Activated CD4-positive, alpha-beta T cell treated with anti-CD3 and anti-CD28 coated beads, Interleukin-2, amount 10 ng/mL, durations not matched to agents 24 days and 14 days (primary cell): ENCODE data around the gene ADAM8. TPM values are rescaled to one million over a fixed set of nuclear protein-coding genes. Genes with fewer than 3 reads are reported as not detected.

Experiments
- DNase-seq: peaks from one replicate; pipeline ENCODE4 v3.0.0; 2022
- H3K27ac Mint-ChIP-seq: one replicate; pipeline ENCODE4 v1.8.0; 2022; ENCODE audit warnings: mild to moderate bottlenecking, mixed read lengths
- H3K27me3 Mint-ChIP-seq: one replicate; pipeline ENCODE4 v1.8.0; 2022; ENCODE audit warnings: mixed read lengths
- H3K36me3 Mint-ChIP-seq: one replicate; pipeline ENCODE4 v1.8.0; 2022; ENCODE audit warnings: low read depth, mild to moderate bottlenecking, mixed read lengths
- H3K4me1 Mint-ChIP-seq: one replicate; pipeline ENCODE4 v1.8.0; 2021; ENCODE audit warnings: mixed read lengths
- H3K4me3 Mint-ChIP-seq: one replicate; pipeline ENCODE4 v1.8.0; 2022; ENCODE audit warnings: mild to moderate bottlenecking, moderate library complexity, mixed read lengths
- H3K9me3 Mint-ChIP-seq: one replicate; pipeline ENCODE4 v1.8.0; 2021; ENCODE audit warnings: mixed read lengths
- intact Hi-C: fragments of 100-400 bp; cut with micrococcal nuclease; formaldehyde crosslinking; loops from one replicate; pipeline ENCODE4 v1.15.1; 2023
- total RNA-seq: library from RNA; stranded (reverse); gene quantifications from 2 replicates; pipeline ENCODE4 v1.2.3, GENCODE V29; 2022

ADAM8 gene
- total RNA-seq, 1 donor from 2014 or later: 143 TPM

DNA sequence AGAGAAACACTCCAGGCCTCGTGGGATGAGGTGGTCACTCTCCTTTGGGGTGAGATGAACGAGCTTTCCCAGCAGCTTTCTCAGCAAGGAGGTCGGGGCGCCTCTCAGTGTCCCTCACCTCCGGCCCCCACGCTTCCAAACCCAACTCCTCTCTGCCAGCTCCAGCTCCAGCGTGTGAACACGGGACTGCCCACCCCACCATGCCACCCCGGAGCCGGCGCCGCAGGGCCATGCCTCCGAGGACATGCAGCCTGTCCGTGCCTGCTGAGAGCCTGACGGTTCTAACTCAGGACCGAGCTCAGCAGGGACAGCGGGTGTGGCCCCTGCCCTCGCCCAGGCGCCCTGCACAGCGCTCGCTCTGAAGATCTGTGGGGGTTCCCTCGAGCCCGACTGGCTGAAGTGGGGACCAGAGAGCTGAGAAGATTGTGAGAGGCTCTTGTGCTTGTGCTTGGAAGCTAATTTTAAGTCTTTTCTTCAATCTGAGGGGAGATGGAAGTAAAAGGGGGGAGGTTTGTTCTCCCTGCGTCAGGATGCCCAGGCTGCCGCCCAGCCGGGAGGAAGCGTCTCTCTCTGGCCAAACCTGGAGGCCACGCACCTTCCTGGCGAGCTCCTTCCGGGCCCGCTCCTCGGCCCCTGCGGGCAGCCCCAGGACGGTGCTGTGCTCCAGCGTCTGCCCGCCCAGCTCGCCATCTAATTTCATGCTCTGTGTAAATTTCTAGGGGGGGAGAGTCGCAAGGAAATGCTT, 5.1 kb upstream of the ADAM8 start:
- intact Hi-C loops: no loop called here
- H3K4me1 Mint-ChIP-seq: peaks cover 19% of the 10 kb centered on the region

DNA sequence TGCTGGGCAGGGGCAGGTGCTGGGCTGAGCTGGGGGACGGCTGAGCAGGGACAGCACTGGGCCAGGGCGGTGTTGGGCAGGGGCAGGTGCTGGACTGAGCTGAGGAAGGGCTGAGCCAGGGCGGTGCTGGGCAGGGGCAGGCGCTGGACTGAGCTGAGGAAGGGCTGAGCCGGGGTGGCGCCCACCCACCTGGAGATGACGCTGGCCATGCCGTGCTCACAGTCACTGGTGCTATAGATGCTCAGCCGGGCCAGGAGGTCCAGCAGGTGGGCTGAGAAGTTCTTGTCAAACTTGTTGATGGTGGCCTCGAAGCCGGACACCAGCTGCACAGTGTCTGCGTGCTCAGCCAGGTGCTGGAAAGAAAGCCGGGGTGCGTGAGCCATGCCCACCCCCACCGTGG, 4.4 kb upstream of the ADAM8 start:
- H3K27me3 Mint-ChIP-seq: no peaks in the 10 kb centered on the region
- intact Hi-C loops: no loop called here
- no peaks in the 10 kb centered on the region for H3K9me3 Mint-ChIP-seq
- no peak for DNase-seq
- H3K4me1 Mint-ChIP-seq: peaks cover 19% of the 10 kb centered on the region
- no peak overlapping the region for H3K4me3 Mint-ChIP-seq
- H3K36me3 Mint-ChIP-seq: peaks cover 39% of the 10 kb centered on the region
- H3K27ac Mint-ChIP-seq: no peak overlapping the region

More for the DNA sequence above, 5.1 kb upstream of the ADAM8 start:
- H3K27me3 Mint-ChIP-seq: no peaks in the 10 kb centered on the region
- no peak overlapping the region for H3K4me3 Mint-ChIP-seq
- no peak overlapping the region for H3K27ac Mint-ChIP-seq
- H3K36me3 Mint-ChIP-seq: peaks cover 46% of the 10 kb centered on the region
- no peak for DNase-seq
- H3K9me3 Mint-ChIP-seq: no peaks in the 10 kb centered on the region

DNA sequence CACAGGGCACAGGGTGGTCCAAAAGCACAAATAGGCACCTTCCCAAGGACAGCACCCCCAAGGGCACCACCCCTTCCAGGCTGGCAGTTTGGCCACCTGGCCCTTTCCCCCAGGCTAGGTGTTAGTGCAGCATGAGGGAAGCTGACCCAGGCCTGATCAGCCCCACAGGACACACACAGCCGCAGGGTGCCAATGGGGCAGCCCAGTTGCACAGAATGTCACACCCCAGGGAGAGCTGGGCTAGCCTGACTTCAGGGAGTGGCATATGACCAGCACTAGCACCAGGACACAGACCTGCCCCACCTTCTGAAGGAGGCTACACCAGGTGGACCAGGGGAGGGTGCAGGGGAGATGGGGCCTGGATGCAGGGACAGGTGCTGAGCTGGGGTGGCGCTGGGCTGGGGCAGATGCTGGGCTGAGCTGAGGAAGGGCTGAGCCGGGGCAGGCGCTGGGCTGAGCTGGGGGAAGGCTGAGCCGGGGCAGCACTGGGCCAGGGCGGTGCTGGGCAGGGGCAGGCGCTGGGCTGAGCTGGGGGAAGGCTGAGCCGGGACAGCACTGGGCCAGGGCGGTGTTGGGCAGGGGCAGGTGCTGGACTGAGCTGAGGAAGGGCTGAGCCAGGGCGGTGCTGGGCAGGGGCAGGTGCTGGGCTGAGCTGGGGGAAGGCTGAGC, 3.9 kb upstream of the ADAM8 start:
- peaks cover 22% of the 10 kb centered on the region for H3K4me1 Mint-ChIP-seq
- no peak overlapping the region for H3K4me3 Mint-ChIP-seq
- no peak overlapping the region for H3K27ac Mint-ChIP-seq
- H3K27me3 Mint-ChIP-seq: no peaks in the 10 kb centered on the region
- no peak for DNase-seq
- H3K36me3 Mint-ChIP-seq: peaks cover 34% of the 10 kb centered on the region
- intact Hi-C loops: no loop called here
- no peaks in the 10 kb centered on the region for H3K9me3 Mint-ChIP-seq

DNA sequence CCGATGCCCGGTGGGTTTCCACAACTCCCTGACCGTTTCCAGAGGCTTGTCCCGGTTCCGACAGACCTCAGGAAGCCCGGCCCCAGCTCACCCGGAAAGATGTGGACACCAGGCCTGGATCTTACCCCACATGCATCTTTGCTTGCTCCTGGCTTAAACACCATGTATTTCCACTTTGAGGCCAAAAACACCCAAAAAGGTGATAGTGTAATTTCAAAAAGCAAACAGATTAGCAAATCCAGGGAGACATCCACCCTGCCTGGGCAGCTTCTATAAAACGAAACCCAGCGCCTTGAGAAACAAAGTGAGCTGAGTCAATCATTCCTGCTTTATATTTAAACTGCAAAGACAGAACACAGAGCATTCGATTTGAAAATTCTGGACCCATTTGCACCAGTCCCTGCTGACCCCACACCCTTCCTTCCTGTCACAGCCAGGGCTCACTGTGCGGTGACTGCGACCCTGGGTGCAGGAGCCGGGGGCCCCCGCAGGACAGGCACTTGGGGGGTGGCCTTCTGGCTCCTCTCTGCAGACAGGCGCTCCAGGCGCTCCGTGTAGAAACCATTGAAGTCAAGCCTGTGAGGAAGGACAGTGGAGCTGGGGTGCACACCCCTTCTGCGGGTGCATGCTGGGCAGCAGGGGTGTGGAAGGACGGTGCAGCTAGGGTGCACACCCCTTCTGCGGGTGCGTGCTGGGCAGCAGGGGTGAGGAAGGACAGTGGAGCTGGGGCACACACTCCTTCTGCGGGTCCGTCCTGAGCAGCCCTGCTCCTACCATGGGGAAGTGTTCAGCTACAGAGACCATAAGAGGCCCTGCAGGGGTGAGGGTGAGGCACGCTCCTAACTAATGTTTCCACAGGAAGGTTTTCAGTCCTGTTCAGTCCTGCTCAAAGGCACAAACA, 2.9 kb upstream of the ADAM8 start:
- H3K9me3 Mint-ChIP-seq: no peaks in the 10 kb centered on the region
- peaks cover 27% of the 10 kb centered on the region for H3K4me1 Mint-ChIP-seq
- H3K36me3 Mint-ChIP-seq: peaks cover 31% of the 10 kb centered on the region
- H3K27ac Mint-ChIP-seq: no peak overlapping the region
- no peak overlapping the region for H3K4me3 Mint-ChIP-seq
- intact Hi-C loops: loop anchor here (1.0 to 5.0 kb wide), 2 partner anchors 28 to 78 kb away; partner anchors contain the start of gene FUOM
- no peaks in the 10 kb centered on the region for H3K27me3 Mint-ChIP-seq
- no peak for DNase-seq

DNA sequence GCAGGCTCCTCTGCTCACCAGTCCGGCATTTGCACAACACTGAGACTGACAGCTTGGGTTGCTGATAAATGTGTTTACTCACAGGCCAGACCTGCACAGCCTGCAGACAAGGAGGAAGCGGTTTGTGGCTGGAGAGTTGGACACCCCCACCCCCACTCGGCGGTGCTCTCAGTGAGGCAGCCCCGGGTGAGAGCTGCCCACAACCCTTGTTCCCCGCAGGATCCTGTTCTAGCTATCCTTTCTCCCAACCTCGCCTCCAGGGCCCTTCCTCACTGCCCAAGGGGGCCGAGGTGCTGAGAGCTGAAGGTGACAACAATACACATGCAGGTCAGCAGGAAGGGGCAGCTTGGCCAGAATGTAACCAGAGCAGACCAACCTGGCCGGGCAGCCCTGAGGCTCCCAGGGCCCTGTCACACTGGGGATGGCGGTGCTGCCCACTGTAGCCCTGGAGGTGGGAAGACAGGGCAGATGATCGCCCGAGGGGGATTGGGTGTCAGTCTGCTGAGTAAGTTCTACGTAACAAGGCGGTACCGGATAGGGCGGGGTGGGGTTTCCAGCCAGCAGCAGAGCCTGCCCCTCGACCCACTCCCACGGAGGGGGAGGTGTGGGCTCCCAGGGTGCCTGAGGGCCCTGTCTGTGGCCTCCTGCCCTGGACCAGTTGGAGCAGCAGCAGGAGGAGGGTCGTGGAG, 2.1 kb upstream of the ADAM8 start:
- Mint-ChIP-seq H3K27ac (peak overlapping the region; percentile 88), H3K9me3 (no peaks in the 10 kb centered on the region), H3K4me3 (peak overlapping the region; percentile 79), H3K27me3 (no peaks in the 10 kb centered on the region), H3K36me3 (peaks cover 25% of the 10 kb centered on the region), H3K4me1 (peaks cover 28% of the 10 kb centered on the region)
- DNase-seq: peak; percentile 87
- intact Hi-C loops: loop anchor here (1.0 to 5.0 kb wide), 2 partner anchors 29 to 79 kb away; partner anchors contain the start of gene FUOM

DNA sequence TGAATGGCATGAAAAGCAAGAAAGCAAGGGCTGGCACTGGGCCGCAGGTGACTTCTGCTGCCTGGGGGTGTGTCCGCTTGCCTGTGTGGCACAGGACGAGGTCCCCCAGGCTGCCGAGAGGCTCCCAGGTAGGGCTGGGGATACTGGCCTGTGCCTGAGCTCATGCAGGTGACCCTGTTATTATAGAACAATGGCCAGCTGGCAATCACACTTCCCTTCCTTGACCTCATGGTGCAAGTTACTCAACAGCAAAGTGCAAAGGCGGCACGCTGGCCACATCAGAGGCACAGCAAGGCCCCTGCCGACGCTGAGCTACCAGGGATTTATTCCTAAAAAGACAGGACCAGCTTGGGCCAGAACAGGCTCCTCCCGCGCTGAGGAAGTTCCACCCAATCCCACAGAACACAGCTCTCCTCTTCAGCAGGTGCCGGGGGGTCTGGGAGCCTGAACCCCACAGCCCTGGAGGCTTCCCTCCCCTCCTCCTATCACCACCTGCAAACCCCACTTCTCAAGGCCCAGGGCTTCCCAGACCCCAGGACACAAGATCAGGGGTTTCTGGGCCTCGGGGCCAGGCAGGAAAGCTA, 1.4 kb upstream of the ADAM8 start:
- DNase-seq: no peak
- peak overlapping the region; percentile 79 for H3K4me3 Mint-ChIP-seq
- H3K4me1 Mint-ChIP-seq: peaks cover 28% of the 10 kb centered on the region
- no peaks in the 10 kb centered on the region for H3K27me3 Mint-ChIP-seq
- H3K36me3 Mint-ChIP-seq: peaks cover 21% of the 10 kb centered on the region
- no peaks in the 10 kb centered on the region for H3K9me3 Mint-ChIP-seq
- peak overlapping the region; percentile 88 for H3K27ac Mint-ChIP-seq
- intact Hi-C loops: loop anchor here (5.0 kb wide), 1 partner anchor 79 kb away; the partner anchor contains the start of gene FUOM

DNA sequence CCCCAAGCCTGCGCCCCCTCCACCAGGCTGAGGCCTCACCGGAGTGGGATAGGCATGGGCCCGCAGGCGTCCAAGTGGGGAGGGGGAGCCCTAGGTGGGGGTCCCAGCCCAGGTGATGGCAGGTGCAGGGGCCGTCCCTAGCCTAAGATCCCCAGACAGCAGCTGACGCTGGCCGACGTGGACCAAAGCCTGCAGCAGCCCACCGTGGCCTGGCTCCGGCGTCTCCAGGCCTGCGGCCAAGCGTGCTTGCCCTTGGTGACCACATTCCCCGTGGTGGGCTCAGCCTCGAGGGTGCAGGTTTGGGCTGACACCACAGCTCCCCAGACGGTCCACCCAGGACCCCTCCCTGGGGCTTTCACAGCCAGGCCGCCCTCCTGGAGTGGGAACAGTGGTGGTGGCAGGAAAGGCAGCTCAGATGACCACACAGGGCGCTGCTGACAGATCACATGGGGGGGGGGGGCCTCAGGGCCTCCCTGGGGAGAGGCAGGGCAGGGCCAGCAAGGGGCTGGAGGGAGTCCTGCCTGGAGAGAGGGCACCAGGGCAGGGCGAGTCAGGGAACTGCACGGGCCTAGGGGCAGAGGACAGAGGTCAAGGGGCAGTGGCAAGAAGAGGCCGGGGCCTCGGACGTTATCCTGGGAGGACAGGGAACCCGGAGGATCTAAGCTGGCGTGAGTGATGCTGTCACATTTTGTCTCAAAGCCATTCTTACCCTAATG, 767 bp upstream of the ADAM8 start:
- H3K9me3 Mint-ChIP-seq: no peaks in the 10 kb centered on the region
- no peaks in the 10 kb centered on the region for H3K27me3 Mint-ChIP-seq
- H3K4me3 Mint-ChIP-seq: peak overlapping the region; percentile 79
- peaks cover 28% of the 10 kb centered on the region for H3K4me1 Mint-ChIP-seq
- intact Hi-C loops: loop anchor here (5.0 kb wide), 1 partner anchor 80 kb away; the partner anchor contains the start of gene FUOM
- no peak for DNase-seq
- peaks cover 26% of the 10 kb centered on the region for H3K36me3 Mint-ChIP-seq
- no peak overlapping the region for H3K27ac Mint-ChIP-seq

DNA sequence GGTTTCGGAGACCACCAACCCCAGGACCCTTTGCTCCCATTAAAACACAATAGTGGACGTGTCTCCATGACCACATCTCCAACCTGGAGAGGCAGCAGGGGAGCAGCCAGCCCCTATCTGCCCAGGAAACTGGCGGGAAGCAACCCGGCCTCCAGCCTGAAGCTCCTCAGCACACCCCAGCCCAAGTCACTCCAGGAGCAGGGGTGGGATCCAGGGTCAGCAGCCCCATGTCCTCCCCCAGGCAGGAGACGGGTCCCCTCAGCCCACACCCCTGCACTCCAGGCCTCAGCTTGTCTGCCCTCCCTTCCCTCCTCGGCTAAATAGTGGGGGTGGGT, 601 bp downstream of the ADAM8 start:
- intact Hi-C loops: loop anchor here (1.0 to 5.0 kb wide), 2 partner anchors 81 to 132 kb away; partner anchors contain the start of gene FUOM
- H3K36me3 Mint-ChIP-seq: peaks cover 25% of the 10 kb centered on the region
- H3K4me1 Mint-ChIP-seq: peaks cover 29% of the 10 kb centered on the region

DNA sequence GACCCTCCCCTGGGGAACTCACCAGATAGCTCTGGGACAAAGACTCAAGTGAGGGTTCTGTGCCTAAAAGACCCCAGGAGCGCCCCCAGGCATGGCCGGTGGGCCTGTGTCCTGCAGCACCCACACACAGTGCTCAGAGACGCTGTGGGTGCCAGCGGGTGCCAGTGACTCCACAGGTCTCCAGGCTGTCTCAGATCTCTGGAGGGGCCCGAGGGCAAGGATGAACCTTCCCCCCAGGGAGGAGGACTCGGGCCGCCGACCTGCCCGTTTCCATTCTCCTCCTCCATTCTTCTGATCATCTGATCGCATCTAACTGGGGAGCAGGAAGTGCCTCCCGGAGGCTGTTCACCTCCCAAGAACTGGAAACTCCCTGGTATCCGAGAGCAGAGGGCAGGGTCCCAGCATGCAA, 980 bp downstream of the ADAM8 start:
- intact Hi-C loops: loop anchor here (1.0 to 5.0 kb wide), 4 partner anchors 16 to 131 kb away; partner anchors contain the start of gene FUOM
- H3K9me3 Mint-ChIP-seq: no peaks in the 10 kb centered on the region
- peaks cover 25% of the 10 kb centered on the region for H3K36me3 Mint-ChIP-seq
- H3K4me1 Mint-ChIP-seq: peaks cover 29% of the 10 kb centered on the region
- H3K27me3 Mint-ChIP-seq: no peaks in the 10 kb centered on the region
- peak overlapping the region; percentile 93 for H3K27ac Mint-ChIP-seq
- peak overlapping the region; percentile 96 for H3K4me3 Mint-ChIP-seq
- DNase-seq: peak; percentile 83

More for the DNA sequence above, 601 bp downstream of the ADAM8 start:
- Mint-ChIP-seq H3K27ac (peak overlapping the region; percentile 93), H3K27me3 (no peaks in the 10 kb centered on the region), H3K9me3 (no peaks in the 10 kb centered on the region), H3K4me3 (peak overlapping the region; percentile 96)
- DNase-seq: no peak

DNA sequence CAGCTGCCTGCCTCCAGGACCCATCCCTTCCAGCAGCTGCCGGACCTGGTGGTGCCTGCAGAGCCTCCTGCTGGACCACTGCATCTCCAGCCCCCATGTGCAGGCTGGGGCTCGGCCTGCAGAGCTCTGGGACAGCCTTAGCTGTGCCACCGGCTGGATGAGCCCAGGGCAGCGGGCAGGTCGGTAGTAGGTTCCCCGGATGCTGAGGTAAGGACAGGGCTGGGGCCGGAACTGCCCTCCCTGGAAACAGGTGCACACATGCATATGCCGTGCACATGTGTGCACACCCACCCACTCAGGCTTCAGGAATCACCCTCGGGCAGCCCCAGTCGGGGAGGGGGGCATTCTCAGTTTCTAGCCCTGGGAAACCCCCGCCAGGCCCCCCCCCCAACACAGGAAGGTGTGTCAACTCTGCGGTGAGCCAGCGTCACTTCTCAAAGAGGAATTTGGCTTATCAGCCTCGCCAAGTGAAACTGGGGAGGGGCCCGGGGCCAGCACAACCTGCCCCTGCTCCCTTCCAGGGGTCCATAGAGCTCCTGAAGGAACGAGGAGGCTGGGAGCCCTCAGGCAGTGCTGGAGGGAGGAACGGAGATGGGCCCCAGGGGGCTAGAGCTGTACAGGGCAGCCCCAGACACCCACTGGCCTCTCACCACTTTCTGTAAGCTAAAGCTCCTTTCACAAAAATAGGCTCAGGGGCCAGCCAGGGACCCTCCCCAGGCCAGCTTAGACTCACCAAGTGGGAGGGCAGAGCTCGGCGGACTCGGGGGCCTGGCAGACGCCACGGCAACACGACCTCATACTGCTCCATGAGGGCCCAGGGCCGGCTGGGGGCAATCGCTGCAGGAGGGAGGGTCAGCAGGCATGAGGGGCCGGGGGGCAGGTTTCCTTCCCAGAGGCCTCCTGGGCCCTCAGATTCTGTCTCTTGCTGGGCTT, 1.7 kb downstream of the ADAM8 start:
- H3K9me3 Mint-ChIP-seq: no peaks in the 10 kb centered on the region
- peak overlapping the region; percentile 93 for H3K27ac Mint-ChIP-seq
- peak; percentile 92 for DNase-seq
- H3K4me3 Mint-ChIP-seq: peak overlapping the region; percentile 96
- peaks cover 23% of the 10 kb centered on the region for H3K36me3 Mint-ChIP-seq
- intact Hi-C loops: loop anchor here (1.0 to 5.0 kb wide), 3 partner anchors 16 to 82 kb away; partner anchors contain the start of gene FUOM
- peaks cover 29% of the 10 kb centered on the region for H3K4me1 Mint-ChIP-seq
- no peaks in the 10 kb centered on the region for H3K27me3 Mint-ChIP-seq

DNA sequence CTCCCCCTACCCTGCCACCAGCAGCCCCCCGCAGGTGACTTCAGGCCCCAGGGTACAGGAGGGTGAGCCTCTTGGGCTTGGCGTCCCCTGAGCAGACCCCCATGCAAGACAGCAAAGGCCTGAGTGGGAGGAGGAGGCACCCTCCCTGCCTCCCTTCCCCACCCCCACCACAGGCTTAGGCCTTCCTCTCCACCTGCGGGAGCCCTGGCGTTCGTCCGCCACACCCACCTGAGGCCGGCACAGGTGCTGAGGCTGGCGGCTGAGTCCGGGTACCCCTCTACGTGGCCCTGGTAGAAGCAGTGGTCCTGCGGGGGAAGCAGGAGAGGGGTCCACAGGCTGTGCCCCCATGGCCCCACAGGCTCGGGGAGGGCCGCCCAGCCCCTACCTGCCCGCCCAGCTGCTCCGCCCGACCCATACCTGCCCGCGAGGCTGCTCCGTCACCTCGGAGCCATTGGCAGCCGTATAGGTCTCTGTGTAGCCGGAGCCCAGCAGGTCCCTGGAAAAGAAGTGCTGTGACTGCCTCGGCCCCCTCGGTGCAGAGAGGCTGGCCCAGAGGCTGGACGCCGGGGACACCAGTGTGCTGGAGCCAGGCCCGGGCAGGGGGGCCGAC, 3.0 kb downstream of the ADAM8 start:
- Mint-ChIP-seq H3K36me3 (peaks cover 22% of the 10 kb centered on the region), H3K4me1 (peaks cover 22% of the 10 kb centered on the region), H3K9me3 (no peaks in the 10 kb centered on the region), H3K27ac (no peak overlapping the region), H3K4me3 (no peak overlapping the region), H3K27me3 (no peaks in the 10 kb centered on the region)
- intact Hi-C loops: no loop called here
- no peak for DNase-seq
